Smooth muscle cell (in vitro differentiated cells): ENCODE results near the gene GRIK4. TPM values are rescaled to one million over a fixed set of nuclear protein-coding genes. Genes with fewer than 3 reads are reported as not detected.
A peak's percentile ranks its signal among the peaks of the same experiment; 100 is the strongest.

Experiments
- DNase-seq: peaks from one replicate; lab custom pipeline; 2025; ENCODE audit not compliant: unreplicated experiment; lab: John Stamatoyannopoulos, UW
- H2AFZ ChIP-seq: fragments of 200-600 bp; sonication (generic); 2 replicates; pipeline ENCODE4 v1.6.0; 2016; ENCODE audit warnings: antibody characterized with exemption, low read depth, mild to moderate bottlenecking
- H3F3A ChIP-seq: fragments of 200-600 bp; sonication (generic); 2 replicates; pipeline ENCODE4 v1.6.0; 2017; ENCODE audit warnings: antibody characterized with exemption, low read depth
- H3K27ac ChIP-seq: fragments of 200-600 bp; sonication (generic); 2 replicates; pipeline ENCODE4 v1.5.1; 2016; ENCODE audit warnings: low read depth, mild to moderate bottlenecking
- H3K27me3 ChIP-seq: fragments of 200-600 bp; sonication (generic); 2 replicates; pipeline ENCODE4 v1.6.1; 2016; ENCODE audit warnings: low read depth, mild to moderate bottlenecking
- H3K36me3 ChIP-seq: fragments of 200-600 bp; sonication (generic); 2 replicates; pipeline ENCODE4 v1.5.1; 2016; ENCODE audit warnings: low read depth
- H3K4me1 ChIP-seq: fragments of 200-600 bp; sonication (generic); 2 replicates; pipeline ENCODE4 v1.5.1; 2016; ENCODE audit warnings: low read depth
- H3K4me2 ChIP-seq: fragments of 200-600 bp; sonication (generic); 2 replicates; pipeline ENCODE4 v1.6.0; 2016; ENCODE audit warnings: mild to moderate bottlenecking
- H3K4me3 ChIP-seq: fragments of 200-600 bp; sonication (generic); 2 replicates; pipeline ENCODE4 v1.5.1; 2016; ENCODE audit warnings: mild to moderate bottlenecking
- H3K79me2 ChIP-seq: fragments of 200-600 bp; sonication (generic); 2 replicates; pipeline ENCODE4 v1.6.0; 2016; ENCODE audit warnings: low read depth, mild to moderate bottlenecking
- H3K9ac ChIP-seq: fragments of 200-600 bp; sonication (generic); 2 replicates; pipeline ENCODE4 v1.6.0; 2016; ENCODE audit warnings: low read depth
- H3K9me3 ChIP-seq: fragments of 200-600 bp; sonication (generic); replicated peaks from 2 replicates; pipeline ENCODE4 v1.5.1; 2016; ENCODE audit warnings: low read depth
- H4K20me1 ChIP-seq: fragments of 200-600 bp; sonication (generic); 2 replicates; pipeline ENCODE4 v1.6.0; 2016; ENCODE audit warnings: low read depth
- WGBS: methylation state at CpG from one replicate; pipeline ENCODE4 v1.1.7; 2016; ENCODE audit warnings: low lambda C conversion rate; 5-methylcytosine and 5-hydroxymethylcytosine counted together
- polyA plus RNA-seq: library from polyadenylated mRNA; unstranded; fragments of >200 nt; fragmentation: Nextera tagmentation; extraction: Ambion mirVana; gene quantifications from 2 replicates; pipeline ENCODE4 v1.2.1, GENCODE V29; 2016
- total RNA-seq: library from RNA; depleted of rRNA; stranded (reverse); fragments of >200 nt; gene quantifications from 2 replicates; pipeline ENCODE4 v1.2.3, GENCODE V29; 2014
- TF ChIP-seq, protein P1 (sequence below): fragments of 200-600 bp; sonication (generic); IDR thresholded peaks from 2 replicates; pipeline ENCODE4 v1.5.1; 2017; ENCODE audit warnings: borderline replicate concordance, mild to moderate bottlenecking, antibody characterized with exemption; ENCODE audit not compliant: insufficient read depth, poor library complexity, severe bottlenecking

The GRIK4 gene
- total and polyA plus RNA-seq, 2 experiments from 2014 or later, result not detected

DNA sequence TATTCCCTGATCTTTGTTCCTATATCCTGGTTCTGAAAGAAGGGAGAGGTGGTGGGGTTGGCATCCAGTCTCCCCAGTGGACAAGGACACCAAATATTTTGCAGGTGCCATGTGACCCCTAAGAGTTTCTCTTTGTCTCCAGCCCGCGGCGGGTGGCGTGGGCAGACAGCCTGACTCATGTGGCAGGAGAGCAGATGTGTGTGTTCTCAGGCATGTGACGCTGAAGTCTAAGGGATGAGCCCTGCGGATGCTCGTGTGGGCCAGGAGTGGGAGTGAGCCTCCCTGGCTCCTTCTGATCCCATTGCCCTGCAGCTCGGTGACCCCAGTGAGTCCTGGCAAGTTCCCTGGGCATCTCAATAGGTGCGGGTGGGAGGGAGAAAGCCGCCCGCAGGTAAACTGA is 417.5 kb downstream of the GRIK4 start:
- Histone ChIP-seq H3F3A (peaks cover 4% of the 10 kb centered on the region), H3K4me3 (no peak overlapping the region), H3K4me1 (no peaks in the 10 kb centered on the region), H3K9ac (no peak overlapping the region), H3K27me3 (no peaks in the 10 kb centered on the region), H2AFZ (no peak overlapping the region), H4K20me1 (no peaks in the 10 kb centered on the region), H3K36me3 (no peaks in the 10 kb centered on the region), H3K27ac (no peak overlapping the region), H3K4me2 (no peak overlapping the region), H3K9me3 (no peaks in the 10 kb centered on the region), H3K79me2 (no peaks in the 10 kb centered on the region)
- 71% methylated on average over 11 of the region's 11 CpGs for WGBS
- TF ChIP-seq, protein P1, sequence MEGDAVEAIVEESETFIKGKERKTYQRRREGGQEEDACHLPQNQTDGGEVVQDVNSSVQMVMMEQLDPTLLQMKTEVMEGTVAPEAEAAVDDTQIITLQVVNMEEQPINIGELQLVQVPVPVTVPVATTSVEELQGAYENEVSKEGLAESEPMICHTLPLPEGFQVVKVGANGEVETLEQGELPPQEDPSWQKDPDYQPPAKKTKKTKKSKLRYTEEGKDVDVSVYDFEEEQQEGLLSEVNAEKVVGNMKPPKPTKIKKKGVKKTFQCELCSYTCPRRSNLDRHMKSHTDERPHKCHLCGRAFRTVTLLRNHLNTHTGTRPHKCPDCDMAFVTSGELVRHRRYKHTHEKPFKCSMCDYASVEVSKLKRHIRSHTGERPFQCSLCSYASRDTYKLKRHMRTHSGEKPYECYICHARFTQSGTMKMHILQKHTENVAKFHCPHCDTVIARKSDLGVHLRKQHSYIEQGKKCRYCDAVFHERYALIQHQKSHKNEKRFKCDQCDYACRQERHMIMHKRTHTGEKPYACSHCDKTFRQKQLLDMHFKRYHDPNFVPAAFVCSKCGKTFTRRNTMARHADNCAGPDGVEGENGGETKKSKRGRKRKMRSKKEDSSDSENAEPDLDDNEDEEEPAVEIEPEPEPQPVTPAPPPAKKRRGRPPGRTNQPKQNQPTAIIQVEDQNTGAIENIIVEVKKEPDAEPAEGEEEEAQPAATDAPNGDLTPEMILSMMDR, result no peak
- DNase-seq, result no peak

DNA sequence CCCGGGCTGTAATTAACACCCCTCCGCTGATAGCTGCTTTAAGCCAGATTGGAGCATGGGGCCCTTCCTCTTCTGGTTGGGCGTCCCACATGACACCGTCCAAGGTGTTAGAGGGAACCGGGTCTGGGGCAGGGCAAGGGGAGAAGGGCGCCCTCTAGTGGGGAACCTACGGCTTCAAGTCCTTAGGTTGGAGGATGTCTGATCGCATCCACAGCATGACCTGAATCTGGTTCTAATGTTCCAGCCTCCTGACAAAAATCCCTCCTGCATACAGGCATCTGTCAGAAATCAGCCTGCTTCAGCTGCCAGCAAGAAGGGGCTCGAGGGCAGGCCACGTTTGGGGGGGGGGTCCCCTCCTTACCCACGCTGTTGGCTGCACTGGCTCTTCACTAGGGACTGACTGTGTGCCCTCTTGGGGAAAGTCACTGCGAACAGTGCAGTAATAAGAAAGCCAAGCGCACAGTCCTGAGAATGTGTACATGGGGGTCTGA is 418.2 kb downstream of the GRIK4 start:
- no peak for DNase-seq
- Histone ChIP-seq H4K20me1 (no peaks in the 10 kb centered on the region), H2AFZ (no peak overlapping the region), H3K4me1 (no peaks in the 10 kb centered on the region), H3K9me3 (no peaks in the 10 kb centered on the region), H3K79me2 (no peaks in the 10 kb centered on the region), H3F3A (peaks cover 4% of the 10 kb centered on the region), H3K4me2 (no peak overlapping the region), H3K27me3 (no peaks in the 10 kb centered on the region), H3K9ac (no peak overlapping the region), H3K36me3 (no peaks in the 10 kb centered on the region), H3K27ac (no peak overlapping the region), H3K4me3 (no peak overlapping the region)
- 24% methylated on average over 13 of the region's 13 CpGs for WGBS
- TF ChIP-seq, protein P1, result peak; percentile 53

DNA sequence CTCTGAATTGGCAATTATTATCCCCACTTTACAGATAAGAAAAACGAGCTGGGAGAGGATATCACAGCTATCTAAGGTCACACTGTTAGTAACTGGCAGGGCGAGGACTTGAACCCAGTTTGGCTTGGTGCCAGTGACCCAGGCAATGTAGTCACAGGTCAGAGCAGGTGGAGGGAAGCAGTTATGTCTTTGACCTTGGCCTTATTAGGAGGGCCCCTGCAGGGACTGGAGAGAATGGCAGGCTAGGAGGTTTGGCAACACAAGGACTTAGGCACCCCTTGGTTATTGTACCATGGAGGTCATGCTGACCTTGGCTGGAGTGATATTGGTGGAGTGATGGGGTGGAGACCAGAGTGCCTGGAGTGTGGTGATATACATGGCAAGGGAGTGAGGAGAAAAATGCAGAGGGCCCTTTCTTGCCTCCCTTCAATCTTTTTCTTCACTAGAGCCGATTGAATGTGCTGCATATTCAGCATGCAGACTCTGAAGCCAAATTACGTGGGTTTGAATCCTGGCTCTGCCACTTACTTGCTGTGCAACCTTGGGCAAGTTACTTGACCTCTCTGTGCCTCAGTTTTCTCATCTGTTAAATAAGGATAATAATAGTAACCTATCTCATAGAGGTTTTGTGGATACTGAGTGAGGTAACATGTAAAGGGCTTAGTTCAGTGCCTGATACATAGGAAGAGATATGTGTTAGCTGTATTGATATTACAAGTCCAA is 419.7 kb downstream of the GRIK4 start:
- no peak overlapping the region for H3K27ac ChIP-seq
- H3K9me3 ChIP-seq, result no peaks in the 10 kb centered on the region
- WGBS, result 84% methylated on average over 4 of the region's 4 CpGs
- H3K79me2 ChIP-seq, result no peaks in the 10 kb centered on the region
- peaks cover 3% of the 10 kb centered on the region for H3K27me3 ChIP-seq
- H3K4me3 ChIP-seq, result no peak overlapping the region
- TF ChIP-seq, protein P1, result no peak
- H4K20me1 ChIP-seq, result no peaks in the 10 kb centered on the region
- H3K9ac ChIP-seq, result no peak overlapping the region
- H2AFZ ChIP-seq, result no peak overlapping the region
- no peaks in the 10 kb centered on the region for H3K4me1 ChIP-seq
- H3F3A ChIP-seq, result peaks cover 4% of the 10 kb centered on the region
- no peaks in the 10 kb centered on the region for H3K36me3 ChIP-seq
- H3K4me2 ChIP-seq, result no peak overlapping the region
- no peak for DNase-seq
